ENCODE measurements around the gene DISC1. TPM values are rescaled to one million over a fixed set of nuclear protein-coding genes. Genes with fewer than 3 reads are reported as not detected.

The DISC1 gene
- total and polyA plus RNA-seq, 12 donors, result 1.0 to 21.0 (median 9.7) TPM

DNA sequence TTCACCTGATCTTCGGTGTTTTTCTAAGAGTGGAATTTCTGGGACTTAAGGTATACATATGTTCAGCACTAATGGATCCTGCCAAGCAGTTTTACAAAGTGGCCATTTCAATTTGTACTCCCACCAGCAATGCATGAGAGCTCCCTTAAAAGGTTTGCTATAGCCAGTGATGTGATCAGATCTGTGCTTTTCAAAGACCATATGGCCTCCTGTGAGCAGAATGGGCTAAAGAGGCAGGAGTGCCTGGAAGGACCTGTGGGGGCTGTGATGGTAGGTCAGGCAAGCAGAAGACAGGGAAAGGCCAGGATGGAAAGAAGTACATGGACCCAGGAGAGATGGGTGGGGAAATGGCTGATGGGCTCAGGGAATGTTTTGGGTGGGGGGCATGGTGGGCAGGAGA lies 252.7 kb downstream of the DISC1 start:
- Histone ChIP-seq H3K4me1 (replicated peaks in 1 of 2) (no peaks in the 10 kb centered on the region), H3K27me3 (no peaks in the 10 kb centered on the region), H3K9me3 (replicated peaks in 1 of 3) (no peaks in the 10 kb centered on the region), H3K27ac (no peak overlapping the region), H3K36me3 (replicated peaks in 1 of 2) (no peaks in the 10 kb centered on the region), H3K4me3 (no peak overlapping the region)
- no peak for DNase-seq
- intact Hi-C loops (cut with DNase I), result no loop called here
- TF ChIP-seq CTCF (IDR thresholded peaks at IDR 0.05) (no peak), POLR2A (IDR thresholded peaks at IDR 0.05) (no peak)
- 90 to 95% (median 93%) methylated on average over 1 of the region's 1 CpG for WGBS, 4 donors

GRCh38 chr1:231882333-231882732 lies 255.7 kb downstream of the DISC1 start:
- intact Hi-C loops (cut with DNase I), result no loop called here
- no peaks in the 10 kb centered on the region for H3K4me1 ChIP-seq (replicated peaks in 1 of 2)
- H3K27ac ChIP-seq, result no peak overlapping the region
- H3K27me3 ChIP-seq, result no peaks in the 10 kb centered on the region
- no peaks in the 10 kb centered on the region for H3K9me3 ChIP-seq (replicated peaks in 1 of 3)
- no peaks in the 10 kb centered on the region for H3K36me3 ChIP-seq (replicated peaks in 1 of 2)
- 92 to 94% (median 92%) methylated on average over 4 of the region's 4 CpGs for WGBS, 4 donors
- H3K4me3 ChIP-seq, result no peak overlapping the region
- no peak for DNase-seq
- TF ChIP-seq POLR2A (IDR thresholded peaks at IDR 0.05), result no peak
- TF ChIP-seq CTCF (IDR thresholded peaks at IDR 0.05), result no peak

DNA sequence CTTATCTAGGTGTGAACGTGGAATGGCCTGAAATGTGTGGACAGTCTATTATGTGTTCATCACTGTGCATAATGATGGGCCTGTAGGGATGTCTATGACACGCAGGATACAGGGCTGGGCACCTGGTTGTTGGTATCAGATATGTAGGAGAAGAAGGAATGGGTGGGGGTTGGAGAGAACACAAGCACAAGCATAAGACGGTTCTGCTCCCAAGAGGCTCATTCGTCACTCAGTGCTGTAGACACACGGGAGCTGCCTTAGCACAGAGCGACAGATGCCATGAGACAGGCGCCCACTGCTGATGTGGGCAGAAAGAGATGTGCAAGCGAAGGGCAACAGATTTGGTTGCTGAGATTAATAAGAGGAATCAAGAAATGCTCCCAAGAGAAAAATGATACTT lies 256.2 kb downstream of the DISC1 start:
- intact Hi-C loops (cut with DNase I), result no loop called here
- no peak for DNase-seq
- Histone ChIP-seq H3K9me3 (replicated peaks in 1 of 3) (no peaks in the 10 kb centered on the region), H3K4me3 (no peak overlapping the region), H3K27me3 (no peaks in the 10 kb centered on the region), H3K4me1 (replicated peaks in 1 of 2) (no peaks in the 10 kb centered on the region), H3K27ac (no peak overlapping the region), H3K36me3 (replicated peaks in 1 of 2) (no peaks in the 10 kb centered on the region)
- no peak for TF ChIP-seq CTCF (IDR thresholded peaks at IDR 0.05)
- TF ChIP-seq POLR2A (IDR thresholded peaks at IDR 0.05), result no peak
- 90 to 96% (median 95%) methylated on average over 8 of the region's 8 CpGs for WGBS, 4 donors

DNA sequence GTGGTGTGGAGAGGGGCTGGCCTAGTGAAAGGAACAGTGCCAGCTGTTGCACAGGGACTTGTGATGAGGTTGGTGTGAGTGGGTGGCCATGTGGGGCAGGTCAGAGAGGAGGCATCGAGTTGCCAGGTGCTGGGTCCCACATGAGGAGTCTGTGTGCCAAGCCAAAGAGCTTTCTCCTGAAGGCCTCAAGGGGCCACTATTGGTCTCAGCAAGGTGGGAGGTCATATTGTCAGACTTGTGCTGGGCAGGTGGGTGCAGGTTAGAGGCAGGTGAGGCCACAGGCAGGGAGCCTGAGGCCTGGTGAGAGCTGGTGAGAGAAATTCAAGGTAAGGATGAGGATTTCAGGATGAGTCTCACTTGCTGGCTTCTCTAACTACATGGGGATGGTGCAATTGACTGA lies 256.8 kb downstream of the DISC1 start:
- WGBS, 4 donors, result 88 to 100% (median 91%) methylated on average over 1 of the region's 1 CpG
- no peak for DNase-seq
- H3K4me3 ChIP-seq, result no peak overlapping the region
- TF ChIP-seq CTCF (IDR thresholded peaks at IDR 0.05), result no peak
- TF ChIP-seq POLR2A (IDR thresholded peaks at IDR 0.05), result no peak
- H3K9me3 ChIP-seq (replicated peaks in 1 of 3), result no peaks in the 10 kb centered on the region
- intact Hi-C loops (cut with DNase I), result no loop called here
- no peaks in the 10 kb centered on the region for H3K27me3 ChIP-seq
- H3K27ac ChIP-seq, result no peak overlapping the region
- H3K36me3 ChIP-seq (replicated peaks in 1 of 2), result no peaks in the 10 kb centered on the region
- H3K4me1 ChIP-seq (replicated peaks in 1 of 2), result no peaks in the 10 kb centered on the region
